Natural killer cell (primary cell): ENCODE results near the gene GPR63. TPM values are rescaled to one million over a fixed set of nuclear protein-coding genes. Genes with fewer than 3 reads are reported as not detected.

Experiments used
- ATAC-seq, 3 donors: fragments of 150-1000 bp in 2 of 3; fragments of 200-7000 bp in 1 of 3; cut with Tn5 transposase; 1 replicate in 1 of 3; 2 replicates in 2 of 3; pipeline ENCODE4 v1.10.0; 2021; ENCODE audit warnings: mild to moderate bottlenecking in 2 of 3, moderate library complexity in 2 of 3
- DNase-seq, 2 donors: peaks; one replicate each; pipeline versions ENCODE4 v3.0.0 to v3.0.0-alpha.2; 2013 to 2021; ENCODE audit warnings: mixed read lengths in 1 of 2
- H3K27ac ChIP-seq: one replicate; pipeline ENCODE4 v1.5.1; 2013; ENCODE audit warnings: mild to moderate bottlenecking, low read length
- H3K27me3 ChIP-seq: one replicate; pipeline ENCODE4 v1.6.1; 2013; ENCODE audit warnings: low read length; ENCODE audit not compliant: control insufficient read depth, insufficient read depth
- H3K36me3 ChIP-seq: one replicate; pipeline ENCODE4 v1.6.1; 2013; ENCODE audit warnings: low read length; ENCODE audit not compliant: control insufficient read depth, insufficient read depth
- H3K4me1 ChIP-seq: one replicate; pipeline ENCODE4 v1.6.1; 2013; ENCODE audit warnings: low read length; ENCODE audit not compliant: control insufficient read depth, insufficient read depth
- H3K4me3 ChIP-seq: one replicate; pipeline ENCODE4 v1.5.1; 2013; ENCODE audit warnings: low read length
- H3K9me3 ChIP-seq: one replicate; pipeline ENCODE4 v1.6.1; 2013; ENCODE audit warnings: low read length; ENCODE audit not compliant: control insufficient read depth, insufficient read depth
- H3K27ac Mint-ChIP-seq, 2 donors: one replicate each; pipeline ENCODE4 v1.8.0; 2022; ENCODE audit warnings: mild to moderate bottlenecking in 2 of 2, mixed read lengths in 2 of 2, moderate library complexity in 1 of 2
- H3K27me3 Mint-ChIP-seq, 2 donors: one replicate each; pipeline ENCODE4 v1.8.0; 2022; ENCODE audit warnings: low read depth in 2 of 2, mixed read lengths in 2 of 2
- H3K36me3 Mint-ChIP-seq: one replicate; pipeline ENCODE4 v1.8.0; 2022; ENCODE audit warnings: mixed read lengths
- H3K4me1 Mint-ChIP-seq, 2 donors: one replicate each; pipeline ENCODE4 v1.8.0; 2022; ENCODE audit warnings: mixed read lengths in 2 of 2
- H3K4me3 Mint-ChIP-seq: one replicate; pipeline ENCODE4 v1.8.0; 2022; ENCODE audit warnings: mild to moderate bottlenecking, moderate library complexity, mixed read lengths
- H3K9me3 Mint-ChIP-seq, 2 donors: one replicate each; pipeline ENCODE4 v1.8.0; 2022; ENCODE audit warnings: mixed read lengths in 2 of 2
- CTCF ChIP-seq: fragments of 200-600 bp; IDR thresholded peaks from one replicate; pipeline ENCODE4 v1.8.0; 2022; ENCODE audit warnings: antibody characterized with exemption
- WGBS: methylation state at CpG from one replicate; pipeline ENCODE4 v1.1.7; 2013; ENCODE audit warnings: missing lambda C conversion rate; ENCODE audit not compliant: insufficient coverage; 5-methylcytosine and 5-hydroxymethylcytosine counted together
- intact Hi-C: fragments of 100-400 bp; cut with micrococcal nuclease; formaldehyde crosslinking; loops from one replicate; pipeline ENCODE4 v1.14.2; 2022
- total RNA-seq, 4 donors: library from RNA; stranded (reverse); fragments of 120-200 nt in 1 of 4; gene quantifications; one replicate each; pipeline versions ENCODE4 v1.2.3 to v1.2.4, GENCODE V29; 2013 to 2022

Gene GPR63
- total RNA-seq, 3 donors from 2014 or later (not counting 1 experiment from before 2014, with no cell fraction given), result 0.07 to 0.31 (median 0.08) TPM

- H3K4me1 Mint-ChIP-seq, result no peaks in the 10 kb centered on the region
These were observed 54.0 kb downstream of the GPR63 start for GRCh38 chr6:96783307-96783706.

DNA sequence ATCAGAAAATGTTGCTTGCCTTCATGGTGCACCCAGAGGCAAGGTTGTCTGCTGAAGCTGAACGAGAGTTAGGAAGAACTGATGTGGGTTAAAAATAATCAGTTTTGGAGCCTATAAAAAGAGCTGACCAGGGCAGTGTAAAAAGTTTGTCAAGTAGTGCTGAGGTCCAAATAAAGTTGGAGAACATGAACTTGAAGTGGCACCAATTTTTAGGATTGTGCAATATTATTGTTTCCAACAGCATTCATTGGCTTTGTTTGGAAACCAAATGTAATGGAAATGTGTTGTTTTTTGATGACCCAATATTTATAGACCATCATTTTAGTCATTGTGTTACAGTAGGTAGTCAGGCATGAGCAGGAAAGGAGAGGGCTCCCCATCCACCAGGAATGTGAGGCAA is 55.7 kb downstream of the GPR63 start:
- Mint-ChIP-seq H3K27ac (no peak overlapping the region), H3K4me1 (no peaks in the 10 kb centered on the region), H3K4me3 (no peak overlapping the region), H3K27me3 (no peaks in the 10 kb centered on the region), H3K36me3 (no peaks in the 10 kb centered on the region), H3K9me3 (no peaks in the 10 kb centered on the region)
- WGBS, result 67% methylated on average over 1 of the region's 1 CpG
- Histone ChIP-seq H3K9me3 (no peaks in the 10 kb centered on the region), H3K4me3 (no peak overlapping the region), H3K27ac (no peak overlapping the region), H3K27me3 (no peaks in the 10 kb centered on the region), H3K36me3 (no peaks in the 10 kb centered on the region), H3K4me1 (no peaks in the 10 kb centered on the region)
- intact Hi-C loops, result no loop called here
- no peak for TF ChIP-seq CTCF
- no peak for DNase-seq
- ATAC-seq, result no peak

More at GRCh38 chr6:96783307-96783706, 54.0 kb downstream of the GPR63 start:
- no peak for ATAC-seq
- Histone ChIP-seq H3K36me3 (no peaks in the 10 kb centered on the region), H3K4me1 (no peaks in the 10 kb centered on the region), H3K27me3 (no peaks in the 10 kb centered on the region), H3K4me3 (no peak overlapping the region), H3K27ac (no peak overlapping the region), H3K9me3 (no peaks in the 10 kb centered on the region)
- H3K27ac Mint-ChIP-seq, result no peak overlapping the region
- H3K27me3 Mint-ChIP-seq, result no peaks in the 10 kb centered on the region
- intact Hi-C loops, result no loop called here
- WGBS, result 100% methylated on average over 2 of the region's 2 CpGs
- no peak for DNase-seq
- TF ChIP-seq CTCF, result no peak
- no peak overlapping the region for H3K4me3 Mint-ChIP-seq
- no peaks in the 10 kb centered on the region for H3K9me3 Mint-ChIP-seq
- no peaks in the 10 kb centered on the region for H3K36me3 Mint-ChIP-seq

- H3K4me3 Mint-ChIP-seq, result no peak overlapping the region
- WGBS, result 89% methylated on average over 4 of the region's 4 CpGs
- no peak overlapping the region for H3K27ac Mint-ChIP-seq
- intact Hi-C loops, result no loop called here
- no peaks in the 10 kb centered on the region for H3K27me3 ChIP-seq
- H3K9me3 Mint-ChIP-seq, result peaks cover 0 to under 1% of the 10 kb centered on the region in 2 donors
- ATAC-seq, result no peak
- no peaks in the 10 kb centered on the region for H3K36me3 ChIP-seq
- no peak for TF ChIP-seq CTCF
- DNase-seq, result no peak
- no peaks in the 10 kb centered on the region for H3K4me1 ChIP-seq
- H3K4me3 ChIP-seq, result no peak overlapping the region
- no peak overlapping the region for H3K27ac ChIP-seq
- no peaks in the 10 kb centered on the region for H3K27me3 Mint-ChIP-seq
- H3K36me3 Mint-ChIP-seq, result no peaks in the 10 kb centered on the region
- H3K9me3 ChIP-seq, result no peaks in the 10 kb centered on the region
- no peaks in the 10 kb centered on the region for H3K4me1 Mint-ChIP-seq
These were observed 60.2 kb downstream of the GPR63 start for GRCh38 chr6:96777113-96777512.

DNA sequence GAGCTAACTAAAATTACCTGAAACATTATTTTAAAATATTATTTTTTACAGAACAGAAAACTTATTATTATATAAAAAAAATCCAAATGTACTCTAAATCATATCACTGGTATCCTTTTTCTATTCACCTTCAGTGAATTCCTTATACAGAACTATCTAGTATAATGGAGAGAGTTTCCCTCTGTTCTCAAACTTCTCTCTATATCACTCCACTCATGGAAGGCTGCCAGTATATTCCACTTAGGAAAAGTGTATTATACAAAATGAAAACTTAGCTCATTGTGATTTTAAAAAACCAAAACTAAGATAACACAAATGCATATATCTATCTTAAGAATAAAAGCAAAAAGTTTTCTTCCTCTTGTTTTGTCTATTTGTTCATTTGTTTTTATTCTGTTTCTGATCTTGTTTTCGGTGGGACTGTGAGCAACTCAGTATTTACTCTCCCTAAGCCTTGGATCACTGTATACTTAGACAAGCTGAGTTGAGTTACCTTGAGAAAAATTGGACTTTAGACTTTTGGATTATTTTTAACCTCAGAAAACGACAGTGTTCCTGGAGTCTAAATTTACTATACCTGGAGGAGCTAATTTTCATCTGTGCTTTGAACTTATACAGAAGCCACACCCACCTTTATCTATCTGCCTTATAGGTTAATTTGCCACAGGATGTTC is 61.4 kb downstream of the GPR63 start:
- ATAC-seq (no peak), DNase-seq (no peak)
- Mint-ChIP-seq H3K9me3 (peaks cover 0 to 2% of the 10 kb centered on the region in 2 donors), H3K36me3 (no peaks in the 10 kb centered on the region), H3K27ac (no peak overlapping the region), H3K27me3 (no peaks in the 10 kb centered on the region), H3K4me3 (no peak overlapping the region), H3K4me1 (no peaks in the 10 kb centered on the region)
- Histone ChIP-seq H3K27me3 (no peaks in the 10 kb centered on the region), H3K9me3 (no peaks in the 10 kb centered on the region), H3K4me3 (no peak overlapping the region), H3K36me3 (no peaks in the 10 kb centered on the region), H3K27ac (no peak overlapping the region), H3K4me1 (no peaks in the 10 kb centered on the region)
- WGBS, result 56% methylated on average over 1 of the region's 2 CpGs
- no peak for TF ChIP-seq CTCF
- intact Hi-C loops, result no loop called here
